Jurkat, Clone E6-1 (cell line): ENCODE results near the gene FARSA. TPM values are rescaled to one million over a fixed set of nuclear protein-coding genes. Genes with fewer than 3 reads are reported as not detected.
"Not testable (repeated sequence)": the region's sequence is repeated elsewhere in the genome, so short reads cannot be mapped to it uniquely, and the experiment has no call there.

Experiments used
- DNase-seq: peaks from one replicate; pipeline ENCODE4 v3.0.0-alpha.2; 2011; ENCODE audit warnings: low read depth, low spot score
- H3K4me3 ChIP-seq: 2 replicates; pipeline ENCODE4 v1.5.1; 2011; ENCODE audit warnings: mild to moderate bottlenecking, low read length, control low read depth, moderate library complexity
- polyA plus RNA-seq: library from polyadenylated mRNA; unstranded; fragments of >200 nt; gene quantifications from one replicate; pipeline ENCODE4 v1.2.1, GENCODE V29; 2012; ENCODE audit warnings: missing spikeins; ENCODE audit not compliant: insufficient read length, insufficient read depth

The FARSA gene
- polyA plus RNA-seq: 199 TPM

GRCh38 chr19:12933287-12934072 lies at the start of gene FARSA:
TSS of gene FARSA (minus strand) at chr19:12933711. CDS start at chr19:12933696, 15 bp downstream.
- peak; percentile 90 for DNase-seq
- peak within 1 kb of the TSS; percentile 99 for H3K4me3 ChIP-seq

- DNase-seq: no peak
- H3K4me3 ChIP-seq: peak overlapping the region; percentile 41
These were observed 49.6 kb upstream of the FARSA start for GRCh38 chr19:12983091-12983490.

DNA sequence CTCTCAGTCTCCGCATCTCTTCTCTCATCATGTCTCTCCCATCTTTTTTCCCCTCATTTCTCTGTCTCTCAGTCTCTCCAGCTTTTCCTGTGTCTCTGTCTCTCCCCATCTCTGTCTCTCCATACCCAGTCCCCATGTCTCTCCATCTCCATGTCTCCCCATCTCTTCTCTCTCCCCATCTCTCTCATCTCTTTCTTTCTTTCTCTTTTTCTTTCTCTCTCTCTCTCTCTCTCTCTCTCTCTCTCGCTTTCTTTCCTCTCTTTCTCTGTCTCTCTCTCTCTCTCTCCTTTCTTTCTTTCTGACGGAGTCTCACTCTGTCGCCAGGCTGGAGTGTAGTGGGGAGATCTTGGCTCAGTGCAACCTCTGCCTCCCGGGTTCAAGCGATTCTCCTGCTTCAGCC lies 49.1 kb upstream of the FARSA start:
- no peak overlapping the region for H3K4me3 ChIP-seq
- no peak for DNase-seq

DNA sequence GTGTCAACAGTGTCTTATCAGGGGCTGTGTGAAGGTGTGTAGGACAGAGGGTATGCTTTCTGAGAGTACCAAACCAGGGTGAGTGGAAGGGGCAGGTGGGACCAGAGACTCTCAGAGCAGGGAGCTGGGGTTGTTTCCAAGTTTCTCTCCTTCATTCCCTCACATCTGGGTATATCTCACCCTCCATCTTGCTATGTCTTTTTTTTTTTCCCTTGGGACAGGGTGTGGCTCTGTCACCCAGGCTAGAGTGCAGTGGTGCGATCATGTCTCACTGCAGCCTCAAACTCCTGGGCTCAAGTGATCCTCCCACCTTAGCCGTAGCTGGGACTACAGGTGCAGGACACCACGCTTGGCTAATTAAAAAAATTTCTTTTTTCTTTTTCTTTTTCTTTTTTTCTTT lies 46.5 kb upstream of the FARSA start:
- no peak overlapping the region for H3K4me3 ChIP-seq
- DNase-seq: no peak

DNA sequence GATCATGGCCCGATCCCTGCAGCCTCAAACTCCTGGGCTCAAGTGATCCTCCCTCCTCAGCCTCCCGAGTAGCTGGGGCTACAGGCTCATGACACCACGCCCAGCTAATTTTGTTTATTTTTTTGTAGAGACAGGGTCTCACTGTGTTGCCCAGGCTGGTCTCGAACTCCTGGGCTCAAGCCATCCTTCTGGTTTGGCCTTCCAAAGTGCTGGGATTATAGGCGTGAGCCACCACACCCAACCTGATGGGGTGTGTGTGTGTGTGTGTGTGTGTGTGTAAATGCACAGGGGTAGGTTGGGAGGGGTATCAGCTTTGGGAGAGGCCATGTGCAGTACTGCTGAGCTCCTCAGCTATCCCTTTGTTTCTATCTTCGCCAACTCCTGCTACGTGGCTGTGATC lies 42.6 kb upstream of the FARSA start:
- not testable (repeated sequence) for DNase-seq, H3K4me3 ChIP-seq

DNA sequence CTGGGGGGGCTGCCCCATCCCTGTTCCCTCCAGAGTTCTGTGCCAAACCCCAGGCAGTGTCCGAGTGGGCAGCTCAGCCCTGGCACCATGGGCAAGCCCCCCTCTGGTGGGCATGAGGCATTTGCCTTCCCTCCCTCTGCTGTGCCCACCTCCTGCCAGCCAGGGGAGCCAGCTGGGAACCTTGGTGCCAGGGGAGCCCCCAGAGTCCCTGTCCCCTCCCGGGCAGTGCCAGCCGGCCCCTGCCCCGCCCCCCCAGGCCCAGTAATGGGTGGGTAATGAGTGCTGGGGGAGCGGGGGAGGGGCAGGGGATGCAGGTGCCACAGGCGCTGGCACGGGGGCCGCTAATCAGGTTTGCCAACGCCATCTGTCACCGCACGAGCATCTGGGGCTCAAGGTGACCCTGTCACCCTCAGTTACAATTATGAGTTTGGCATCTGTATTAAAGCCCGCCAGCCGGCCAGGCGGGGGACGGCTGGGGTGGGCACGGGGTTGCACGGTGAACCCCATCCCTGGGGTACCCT lies 41.8 kb upstream of the FARSA start:
- no peak for DNase-seq

DNA sequence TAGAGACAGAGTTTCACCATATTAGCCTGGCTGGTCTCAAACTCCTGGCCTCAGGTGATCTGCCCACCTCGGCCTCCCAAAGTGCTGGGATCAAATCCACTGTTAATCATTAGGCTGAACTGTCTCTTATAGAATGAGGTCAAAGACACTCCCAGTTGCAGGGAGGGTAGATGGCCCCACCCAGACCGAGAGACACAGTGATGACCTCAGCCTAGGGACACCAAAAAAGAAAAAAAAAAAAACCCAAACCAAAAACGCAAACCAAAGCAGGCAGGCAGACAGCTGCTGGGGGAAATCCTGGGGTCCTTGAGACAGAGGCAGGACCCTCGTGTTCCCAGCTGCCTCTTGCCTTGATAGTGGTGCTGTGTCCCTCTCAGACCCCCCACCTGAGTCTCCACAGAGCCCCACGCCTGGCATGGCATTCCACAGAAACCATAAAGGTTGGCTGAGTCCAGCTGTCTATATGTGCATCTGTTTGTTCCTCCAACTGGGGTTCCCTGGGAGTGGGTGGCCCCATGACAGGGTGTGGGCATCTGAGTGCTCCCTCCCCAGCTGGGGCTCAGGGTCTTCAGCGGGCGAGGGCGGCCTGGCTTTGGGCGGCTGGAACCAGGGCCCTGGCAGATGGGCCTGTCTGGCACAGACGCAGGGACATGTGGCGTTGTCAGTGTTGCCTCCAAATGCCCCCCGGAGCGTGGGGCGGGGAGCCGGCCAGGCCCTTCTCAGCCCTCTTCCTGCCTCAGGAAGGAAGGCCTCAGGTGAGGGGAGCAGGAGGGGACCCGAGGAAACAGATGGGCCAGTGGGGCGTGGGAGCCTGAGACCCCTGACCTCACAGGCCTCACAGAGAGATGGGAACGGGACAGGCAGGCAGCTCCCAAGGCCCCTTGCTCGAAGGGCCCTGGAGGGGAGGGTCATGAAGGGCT lies 41.0 kb upstream of the FARSA start:
- no peak overlapping the region for H3K4me3 ChIP-seq
- no peak for DNase-seq

More for the DNA sequence above, 41.8 kb upstream of the FARSA start:
- no peak overlapping the region for H3K4me3 ChIP-seq

DNA sequence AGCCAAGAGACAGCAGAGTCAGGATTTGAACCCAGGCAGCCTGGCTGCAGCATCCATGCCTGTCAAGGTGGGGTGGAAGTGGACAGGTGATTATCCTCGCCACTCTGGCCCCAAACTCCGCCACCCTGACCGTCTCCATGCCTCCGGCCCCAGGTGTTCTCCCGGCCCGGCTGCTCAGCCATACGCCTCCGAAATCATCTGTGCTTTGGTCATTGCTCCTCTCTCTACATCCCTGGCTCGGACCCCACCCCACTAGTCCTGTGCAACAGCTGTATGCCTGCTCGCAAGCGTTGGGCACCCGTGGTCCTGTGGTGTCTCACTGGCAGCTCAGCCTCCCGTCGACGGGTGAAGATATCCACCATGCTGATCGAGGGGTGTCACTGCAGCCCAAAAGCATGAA lies 39.7 kb upstream of the FARSA start:
- no peak for DNase-seq

GRCh38 chr19:12970070-12970820 lies 36.7 kb upstream of the FARSA start:
- no peak for DNase-seq
- no peak overlapping the region for H3K4me3 ChIP-seq

More for the DNA sequence above, 39.7 kb upstream of the FARSA start:
- H3K4me3 ChIP-seq: no peak overlapping the region

GRCh38 chr19:12969292-12969988 lies 35.9 kb upstream of the FARSA start, which contains the start of gene DAND5:
TSS of gene DAND5 (plus strand) at chr19:12969576. CDS start at chr19:12969661, 85 bp downstream.
- no peak for DNase-seq
- no peak within 1 kb of the TSS for H3K4me3 ChIP-seq

GRCh38 chr19:12967907-12968306 lies 34.4 kb upstream of the FARSA start:
- no peak for DNase-seq
- H3K4me3 ChIP-seq: no peak overlapping the region

- H3K4me3 ChIP-seq: peak overlapping the region; percentile 67
- DNase-seq: no peak
These were observed 32.3 kb upstream of the FARSA start for GRCh38 chr19:12965812-12966135.

DNA sequence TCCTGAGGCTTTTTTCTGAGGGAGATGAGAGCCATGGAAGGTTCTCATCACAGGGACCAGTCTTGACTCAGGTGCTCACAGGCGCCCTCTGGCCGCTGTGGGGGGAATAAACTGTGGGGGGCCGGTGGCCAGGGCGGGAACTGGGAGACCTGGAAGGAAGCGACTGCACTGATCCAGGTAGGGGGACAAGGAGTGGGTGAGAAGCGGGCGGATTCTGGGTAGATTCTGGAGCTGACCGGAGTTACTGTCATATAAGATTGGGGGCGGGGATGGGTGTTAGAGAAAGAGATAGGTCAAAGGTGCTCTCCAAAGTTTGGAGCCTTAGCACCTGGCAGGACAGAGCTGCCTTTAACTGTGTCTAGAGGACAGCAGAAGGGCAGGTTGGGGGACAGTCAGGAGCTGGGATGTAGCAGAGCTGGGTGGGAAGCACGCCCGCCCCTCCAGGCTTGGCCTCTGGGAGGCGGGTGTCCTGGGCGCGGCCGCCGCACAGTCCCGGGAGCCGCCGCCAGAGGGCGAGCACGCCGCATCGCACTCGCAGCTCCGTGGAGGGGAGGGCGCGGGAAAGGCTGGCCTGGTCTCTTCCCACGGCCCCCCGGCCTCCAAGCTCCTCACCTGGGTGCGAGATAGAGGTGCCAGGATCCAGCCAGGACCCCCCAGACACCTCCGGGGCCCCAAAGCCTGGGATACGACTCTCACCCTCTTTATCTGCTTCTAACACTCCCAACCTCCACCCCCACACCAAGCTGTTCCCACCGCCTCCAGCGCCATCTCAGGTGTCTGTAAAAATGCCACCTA lies 31.7 kb upstream of the FARSA start:
- H3K4me3 ChIP-seq: peak overlapping the region; percentile 67
- peak; percentile 69 for DNase-seq

- no peak for DNase-seq
- no peak overlapping the region for H3K4me3 ChIP-seq
These were observed 26.0 kb upstream of the FARSA start for GRCh38 chr19:12959481-12959880.

DNA sequence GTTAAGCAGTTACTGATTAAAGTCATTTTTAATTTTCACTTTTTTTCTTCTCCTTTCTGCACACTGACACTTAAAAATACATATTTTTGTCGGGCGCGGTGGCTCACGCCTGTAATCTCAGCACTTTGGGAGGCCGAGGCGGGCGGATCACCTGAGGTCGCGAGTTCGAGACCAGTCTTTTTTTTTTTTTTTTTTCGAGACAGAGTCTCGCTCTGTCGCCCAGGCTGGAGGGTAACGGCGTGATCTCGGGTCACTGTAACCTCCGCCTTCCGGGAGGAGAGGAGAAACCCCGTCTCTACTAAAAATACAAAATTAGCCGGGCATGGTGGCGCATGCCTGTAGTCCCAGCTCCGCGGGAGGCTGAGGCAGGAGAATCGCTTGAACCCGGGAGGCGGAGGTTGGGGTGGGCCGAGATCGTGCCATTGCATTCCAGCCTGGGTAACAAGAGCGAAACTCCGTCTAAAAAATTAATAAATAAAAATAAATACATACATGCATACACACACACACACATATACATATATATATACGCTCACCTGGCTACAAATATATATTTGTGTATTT lies 24.0 kb upstream of the FARSA start:
- peak overlapping the region; percentile 96 for H3K4me3 ChIP-seq
- DNase-seq: not testable (repeated sequence)

- DNase-seq: peak; percentile 67
- H3K4me3 ChIP-seq: peak within 1 kb of the TSS; percentile 96
These were observed 23.2 kb upstream of the FARSA start, which contains the start of gene GADD45GIP1 for GRCh38 chr19:12956446-12957388. TSS of gene GADD45GIP1 (minus strand) at chr19:12957223. CDS start at chr19:12957212, 11 bp downstream.
